ENCODE data around the gene FAM8A1.

The FAM8A1 gene

GRCh38 chr6:17600527-17601385, 654 bp downstream of the FAM8A1 start:
- POLR2A ChIA-PET: interaction anchor here (0.6 kb wide), 5 partner anchors 16 to 1303 kb away, joined by 3 to 4 read pairs (median 3); no protein-coding TSS in a partner anchor
- CTCF ChIA-PET: interaction anchor here (0.8 to 2.9 kb wide), 11 partner anchors 9 to 445 kb away, joined by 3 to 11 read pairs (median 4); no protein-coding TSS in a partner anchor
- DNase-seq (ENCODE audit: extremely low spot score): peak; percentile 49
- TF ChIP-seq, protein P1, sequence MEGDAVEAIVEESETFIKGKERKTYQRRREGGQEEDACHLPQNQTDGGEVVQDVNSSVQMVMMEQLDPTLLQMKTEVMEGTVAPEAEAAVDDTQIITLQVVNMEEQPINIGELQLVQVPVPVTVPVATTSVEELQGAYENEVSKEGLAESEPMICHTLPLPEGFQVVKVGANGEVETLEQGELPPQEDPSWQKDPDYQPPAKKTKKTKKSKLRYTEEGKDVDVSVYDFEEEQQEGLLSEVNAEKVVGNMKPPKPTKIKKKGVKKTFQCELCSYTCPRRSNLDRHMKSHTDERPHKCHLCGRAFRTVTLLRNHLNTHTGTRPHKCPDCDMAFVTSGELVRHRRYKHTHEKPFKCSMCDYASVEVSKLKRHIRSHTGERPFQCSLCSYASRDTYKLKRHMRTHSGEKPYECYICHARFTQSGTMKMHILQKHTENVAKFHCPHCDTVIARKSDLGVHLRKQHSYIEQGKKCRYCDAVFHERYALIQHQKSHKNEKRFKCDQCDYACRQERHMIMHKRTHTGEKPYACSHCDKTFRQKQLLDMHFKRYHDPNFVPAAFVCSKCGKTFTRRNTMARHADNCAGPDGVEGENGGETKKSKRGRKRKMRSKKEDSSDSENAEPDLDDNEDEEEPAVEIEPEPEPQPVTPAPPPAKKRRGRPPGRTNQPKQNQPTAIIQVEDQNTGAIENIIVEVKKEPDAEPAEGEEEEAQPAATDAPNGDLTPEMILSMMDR (IDR thresholded peaks at IDR 0.05; ENCODE audit: control extremely low read depth, extremely low read depth, low read depth, missing control alignments): no peak

DNA sequence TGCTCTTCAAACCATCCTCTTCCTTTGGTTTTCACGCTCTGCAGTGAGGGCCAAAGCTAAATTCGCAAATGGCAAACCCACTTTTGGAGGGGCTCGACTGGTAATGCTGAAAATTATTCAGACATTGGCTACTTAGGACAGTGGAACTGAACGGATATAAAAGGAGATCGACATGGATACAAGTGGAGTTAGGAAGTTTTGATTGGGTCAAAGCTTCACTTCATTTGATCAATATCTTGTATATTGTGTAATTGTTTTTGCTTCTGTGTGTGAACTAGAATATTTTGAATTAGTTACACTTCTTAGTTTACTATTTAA, 1.2 kb downstream of the FAM8A1 start:
- DNase-seq (ENCODE audit: extremely low spot score): no peak
- CTCF ChIA-PET: interaction anchor here (0.8 to 2.9 kb wide), 8 partner anchors 8 to 214 kb away, joined by 3 to 11 read pairs (median 5); no protein-coding TSS in a partner anchor
- TF ChIP-seq, protein P1 (IDR thresholded peaks at IDR 0.05; ENCODE audit: control extremely low read depth, extremely low read depth, low read depth, missing control alignments): no peak
- POLR2A ChIA-PET: no interaction called here

DNA sequence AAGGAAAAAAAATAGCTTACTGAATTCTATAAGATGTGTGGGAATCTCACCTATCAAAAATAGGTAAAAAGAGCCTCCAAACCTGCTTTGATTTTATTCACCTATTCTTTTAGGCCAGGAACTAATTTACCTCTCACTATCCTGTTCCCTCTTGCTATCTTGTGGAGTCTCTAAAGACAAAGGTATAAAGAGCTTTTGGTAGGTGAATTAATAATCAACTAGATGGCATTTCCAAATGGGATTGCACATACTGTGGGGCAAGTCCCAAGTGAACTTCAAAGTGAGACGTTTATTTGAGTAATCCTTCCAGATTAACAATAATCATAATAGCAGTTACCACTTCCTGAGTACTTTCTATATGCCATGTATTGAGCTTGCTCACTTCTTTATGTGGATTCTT, 2.8 kb downstream of the FAM8A1 start:
- ChIA-PET POLR2A (no interaction called here), CTCF (interaction anchor here (0.7 to 1.3 kb wide), 2 partner anchors 18 to 41 kb away, joined by 3 to 4 read pairs; no protein-coding TSS in a partner anchor)
- no peak for DNase-seq (ENCODE audit: extremely low spot score)
- TF ChIP-seq, protein P1 (IDR thresholded peaks at IDR 0.05; ENCODE audit: control extremely low read depth, extremely low read depth, low read depth, missing control alignments): no peak

DNA sequence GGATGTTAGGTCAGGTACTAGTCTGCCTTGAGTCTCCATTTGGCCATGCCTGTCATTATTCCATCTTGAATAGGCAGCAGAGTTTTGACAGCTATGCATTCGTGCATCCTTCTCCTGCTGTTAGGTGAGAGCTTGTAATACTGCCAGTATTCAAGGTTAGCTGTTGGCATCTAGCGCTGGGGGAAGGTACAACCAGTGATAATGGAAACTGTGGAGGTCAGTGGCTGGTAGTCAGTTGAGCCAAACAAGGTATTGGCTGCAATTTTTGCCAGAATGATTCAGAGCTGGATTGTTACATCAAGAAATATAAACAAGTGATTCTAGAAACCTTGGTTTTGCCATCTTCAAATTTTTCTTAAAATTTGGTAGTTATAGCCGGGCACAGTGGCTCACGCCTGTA, 6.5 kb downstream of the FAM8A1 start:
- CTCF ChIA-PET: interaction anchor here (1.2 to 1.8 kb wide), 2 partner anchors 85 to 198 kb away, joined by 3 to 5 read pairs; no protein-coding TSS in a partner anchor
- TF ChIP-seq, protein P1 (IDR thresholded peaks at IDR 0.05; ENCODE audit: control extremely low read depth, extremely low read depth, low read depth, missing control alignments): no peak
- DNase-seq (ENCODE audit: extremely low spot score): no peak
- POLR2A ChIA-PET: no interaction called here

DNA sequence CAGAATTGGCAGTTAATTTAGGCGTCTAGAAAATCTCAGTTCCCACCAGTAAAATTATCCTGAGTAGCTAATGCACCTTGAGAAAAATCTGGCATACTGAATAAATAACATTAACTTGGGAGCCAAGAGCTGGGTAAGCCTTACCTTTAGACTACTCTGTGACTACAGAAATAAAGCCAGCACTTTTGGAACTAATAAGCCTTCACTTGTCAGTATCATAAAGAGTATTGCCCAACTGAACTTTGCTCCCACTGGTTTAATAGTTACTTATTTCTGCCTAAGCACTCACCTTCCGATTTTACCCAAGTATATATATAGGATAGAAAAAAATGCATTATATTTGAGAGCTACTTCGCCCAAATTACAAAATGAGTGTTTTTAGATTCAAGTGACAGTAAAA, 10.7 kb downstream of the FAM8A1 start:
- TF ChIP-seq, protein P1 (IDR thresholded peaks at IDR 0.05; ENCODE audit: control extremely low read depth, extremely low read depth, low read depth, missing control alignments): no peak
- CTCF ChIA-PET: interaction anchor here (1.8 kb wide), 1 partner anchor 21 kb away, joined by 5 read pairs; no protein-coding TSS in a partner anchor
- POLR2A ChIA-PET: no interaction called here
- DNase-seq (ENCODE audit: extremely low spot score): no peak

- no peak for DNase-seq (ENCODE audit: extremely low spot score)
- ChIA-PET POLR2A (no interaction called here), CTCF (interaction anchor here (1.3 to 1.8 kb wide), 4 partner anchors 14 to 192 kb away, joined by 3 to 5 read pairs (median 4); no protein-coding TSS in a partner anchor)
- TF ChIP-seq, protein P1 (IDR thresholded peaks at IDR 0.05; ENCODE audit: control extremely low read depth, extremely low read depth, low read depth, missing control alignments): no peak
These were observed 11.9 kb downstream of the FAM8A1 start for GRCh38 chr6:17612048-17612447.

Data from GM10248 (cell line).